Measurements from ENCODE around the gene ZNF609. TPM values are rescaled to one million over a fixed set of nuclear protein-coding genes. Genes with fewer than 3 reads are reported as not detected.
"Not testable (repeated sequence)": the region's sequence is repeated elsewhere in the genome, so short reads cannot be mapped to it uniquely, and the experiment has no call there.

Gene ZNF609
- total and polyA plus RNA-seq, 10 of the 15 experiments (the other 5 are each of a cell fraction or from before 2014, with no cell fraction given) = 5.1 to 35.3 (median 13.6) TPM

DNA sequence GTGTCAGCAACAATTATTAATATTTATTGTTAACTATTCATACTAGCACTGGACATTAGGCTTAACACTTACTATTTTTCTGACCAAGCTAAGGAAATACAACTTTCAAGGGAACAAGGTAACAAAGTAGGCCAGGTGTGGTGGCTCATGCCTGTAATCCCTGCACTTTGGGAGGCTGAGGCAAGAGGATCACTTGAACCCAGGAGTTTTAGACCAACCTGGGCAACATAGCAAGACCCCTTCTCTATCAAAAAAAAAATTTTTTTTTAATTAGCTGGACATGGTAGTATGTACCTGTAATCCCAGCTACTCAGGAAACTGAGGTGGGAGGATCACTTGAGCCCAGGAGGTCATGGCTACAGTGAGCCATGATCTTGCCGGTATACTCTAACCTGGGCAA, 183.3 kb downstream of the ZNF609 start (continued):
- TF ChIP-seq RELA (IDR thresholded peaks at IDR 0.05; ENCODE audit: borderline replicate concordance, partially characterized antibody) = no peak
- TF ChIP-seq DPF2 (IDR thresholded peaks at IDR 0.05) = no peak
- no peak for TF ChIP-seq YBX1 (IDR thresholded peaks at IDR 0.05)
- TF ChIP-seq SMC3 (IDR thresholded peaks at IDR 0.05; ENCODE audit: borderline replicate concordance, low read length) = no peak
- no peak for TF ChIP-seq ASH2L (IDR thresholded peaks at IDR 0.05; ENCODE audit: borderline replicate concordance, low read depth)
- no peak for TF ChIP-seq FOS (IDR thresholded peaks at IDR 0.05; ENCODE audit: borderline replicate concordance, extremely low read depth, insufficient read length)

DNA sequence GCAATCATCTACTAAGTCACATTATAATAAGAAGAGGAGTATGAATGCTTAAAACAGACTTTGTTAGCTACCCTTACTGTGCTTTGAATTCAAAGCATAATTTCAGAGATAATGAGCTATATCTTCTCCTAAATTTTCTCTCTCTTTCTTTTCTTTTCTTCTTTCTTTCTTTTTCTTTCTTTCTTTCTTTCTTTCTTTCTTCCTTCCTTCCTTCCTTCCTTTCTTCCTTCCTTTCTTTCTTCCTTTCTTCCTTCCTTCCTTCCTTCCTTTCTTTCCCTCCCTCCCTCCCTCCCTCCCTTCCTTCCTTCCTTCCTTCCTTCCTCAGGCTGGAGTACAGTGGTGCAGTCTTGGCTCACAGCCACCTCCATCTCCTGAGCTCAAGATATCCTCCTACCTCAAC, 184.4 kb downstream of the ZNF609 start:
- FAIRE-seq = not testable (repeated sequence)

More for the DNA sequence above, 184.4 kb downstream of the ZNF609 start:
- DNase-seq (ENCODE audit: low read depth, low spot score); H3K9ac ChIP-seq (ENCODE audit: control insufficient read depth, insufficient read depth, low read length); BruUV-seq (replicated peaks); ATAC-seq; H3K9me3 ChIP-seq (replicated peaks; ENCODE audit: control insufficient read depth, insufficient read depth, low read length); H3K4me2 ChIP-seq (ENCODE audit: control insufficient read depth, insufficient read depth); H4K20me1 ChIP-seq (ENCODE audit: control insufficient read depth, insufficient read depth); H3K4me3 ChIP-seq; H3K36me3 ChIP-seq (ENCODE audit: control insufficient read depth in 2 of 2, insufficient read depth in 2 of 2, low read length in 1 of 2); H3K27me3 ChIP-seq (replicated peaks in 1 of 2; ENCODE audit: control insufficient read depth in 2 of 2, insufficient read depth in 2 of 2, low read length in 1 of 2); intact Hi-C loops (cut with micrococcal nuclease; ENCODE audit: unreplicated experiment); H2AFZ ChIP-seq (ENCODE audit: control insufficient read depth, low read depth, low read length); in situ Hi-C loops (cut with MboI); H3K27ac ChIP-seq (ENCODE audit: control insufficient read depth, insufficient read depth): not testable (repeated sequence)
- ChIA-PET SMC1A (ENCODE audit: uncharacterized antibody, unreplicated experiment) (interaction anchor here (0.5 to 7.4 kb wide), 13 partner anchors 7 to 1062 kb away, joined by 3 to 140 read pairs (median 4); no protein-coding TSS in a partner anchor), POLR2A (interaction anchor here (0.6 to 3.3 kb wide), 5 partner anchors 10 to 297 kb away, joined by 3 to 33 read pairs (median 3); no protein-coding TSS in a partner anchor), RAD21 (ENCODE audit: unreplicated experiment) (interaction anchor here (0.6 to 7.8 kb wide), 5 partner anchors 8 to 249 kb away, joined by 3 to 93 read pairs (median 5); no protein-coding TSS in a partner anchor), CTCF (interaction anchor here (1.0 to 3.5 kb wide), 7 partner anchors 8 to 218 kb away, joined by 3 to 21 read pairs (median 4); no protein-coding TSS in a partner anchor)
- Histone ChIP-seq H3K4me1 (ENCODE audit: control insufficient read depth, insufficient read depth, low read length) (peaks cover 16% of the 10 kb centered on the region), H3K79me2 (ENCODE audit: control insufficient read depth, insufficient read depth, low read length) (peaks cover 15% of the 10 kb centered on the region)
